Thoracic aorta (tissue), 2 donors: ENCODE data around the gene TSFM. TPM values are rescaled to one million over a fixed set of nuclear protein-coding genes. Genes with fewer than 3 reads are reported as not detected.

Experiments used
- ATAC-seq: fragments of 150-250 bp; one replicate; pipeline ENCODE4 v1.8.0; 2017; ENCODE audit warnings: low read depth; ENCODE audit not compliant: insufficient number of reproducible peaks, low FRiP score
- DNase-seq: peaks from one replicate; pipeline ENCODE4 v3.0.0-alpha.2; 2020; ENCODE audit warnings: low spot score
- H3K27ac ChIP-seq, 2 donors: fragments of 200-600 bp; sonication (generic); 1 replicate in 1 of 2; 2 replicates in 1 of 2; pipeline ENCODE4 v1.5.1; 2016; ENCODE audit warnings: mild to moderate bottlenecking in 2 of 2, moderate library complexity in 2 of 2
- H3K27me3 ChIP-seq: fragments of 200-600 bp; sonication (generic); replicated peaks from 2 replicates; pipeline ENCODE4 v1.6.0; 2016; ENCODE audit warnings: mild to moderate bottlenecking; ENCODE audit not compliant: insufficient read depth
- H3K36me3 ChIP-seq: fragments of 200-600 bp; sonication (generic); one replicate; pipeline ENCODE4 v1.5.1; 2016
- H3K4me1 ChIP-seq, 2 donors: fragments of 200-600 bp; sonication (generic); 1 replicate in 1 of 2; 2 replicates in 1 of 2; pipeline versions ENCODE4 v1.5.1 to v1.6.0; 2016; ENCODE audit warnings: low read depth in 2 of 2, mild to moderate bottlenecking in 1 of 2; ENCODE audit not compliant: control insufficient read depth in 1 of 2
- H3K4me3 ChIP-seq: fragments of 200-600 bp; sonication (generic); 2 replicates; pipeline ENCODE4 v1.5.1; 2016; ENCODE audit warnings: mild to moderate bottlenecking
- H3K9me3 ChIP-seq: fragments of 200-600 bp; sonication (generic); 2 replicates; pipeline ENCODE4 v1.5.1; 2016
- total RNA-seq, 2 donors: library from RNA; depleted of rRNA; stranded (reverse); fragments of >200 nt; gene quantifications; one replicate each; pipeline versions ENCODE4 v1.1.0 to v1.2.3, GENCODE V29; 2016
- TF ChIP-seq, protein P1 (sequence below): fragments of 200-600 bp; sonication (generic); IDR thresholded peaks from one replicate; pipeline ENCODE4 v1.5.1; 2019; ENCODE audit warnings: antibody characterized with exemption

TSFM gene
- total RNA-seq, 2 donors from 2014 or later: 15.4 to 19.3 TPM

DNA sequence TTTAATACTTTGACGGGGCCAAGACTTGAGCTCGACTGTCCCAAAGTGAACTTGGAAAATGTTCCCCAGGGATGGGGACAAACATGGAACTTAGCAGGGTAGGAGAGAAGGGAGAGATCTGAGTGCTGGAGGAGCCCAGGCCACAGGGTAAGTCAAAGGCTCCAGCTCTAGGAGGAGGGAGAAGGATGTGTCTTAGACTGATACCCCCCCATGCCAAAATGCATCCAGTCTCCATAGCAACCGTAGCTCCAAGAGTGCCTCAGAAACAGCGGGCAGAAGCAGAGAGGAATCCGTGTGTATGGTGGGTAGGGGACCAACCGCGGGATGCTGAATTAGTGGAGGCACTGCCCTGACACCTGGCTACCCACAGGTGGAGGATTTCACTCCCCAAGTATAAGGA lies 43.2 kb upstream of the TSFM start:
- no peaks in the 10 kb centered on the region for H3K36me3 ChIP-seq
- no peak overlapping the region for H3K27ac ChIP-seq
- no peaks in the 10 kb centered on the region for H3K9me3 ChIP-seq
- peaks cover 21% of the 10 kb centered on the region for H3K27me3 ChIP-seq
- DNase-seq: no peak
- H3K4me3 ChIP-seq: no peak overlapping the region
- H3K4me1 ChIP-seq: peaks cover 28 to 34% of the 10 kb centered on the region in 2 donors
- ATAC-seq: no peak
- TF ChIP-seq, protein P1, sequence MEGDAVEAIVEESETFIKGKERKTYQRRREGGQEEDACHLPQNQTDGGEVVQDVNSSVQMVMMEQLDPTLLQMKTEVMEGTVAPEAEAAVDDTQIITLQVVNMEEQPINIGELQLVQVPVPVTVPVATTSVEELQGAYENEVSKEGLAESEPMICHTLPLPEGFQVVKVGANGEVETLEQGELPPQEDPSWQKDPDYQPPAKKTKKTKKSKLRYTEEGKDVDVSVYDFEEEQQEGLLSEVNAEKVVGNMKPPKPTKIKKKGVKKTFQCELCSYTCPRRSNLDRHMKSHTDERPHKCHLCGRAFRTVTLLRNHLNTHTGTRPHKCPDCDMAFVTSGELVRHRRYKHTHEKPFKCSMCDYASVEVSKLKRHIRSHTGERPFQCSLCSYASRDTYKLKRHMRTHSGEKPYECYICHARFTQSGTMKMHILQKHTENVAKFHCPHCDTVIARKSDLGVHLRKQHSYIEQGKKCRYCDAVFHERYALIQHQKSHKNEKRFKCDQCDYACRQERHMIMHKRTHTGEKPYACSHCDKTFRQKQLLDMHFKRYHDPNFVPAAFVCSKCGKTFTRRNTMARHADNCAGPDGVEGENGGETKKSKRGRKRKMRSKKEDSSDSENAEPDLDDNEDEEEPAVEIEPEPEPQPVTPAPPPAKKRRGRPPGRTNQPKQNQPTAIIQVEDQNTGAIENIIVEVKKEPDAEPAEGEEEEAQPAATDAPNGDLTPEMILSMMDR: no peak

DNA sequence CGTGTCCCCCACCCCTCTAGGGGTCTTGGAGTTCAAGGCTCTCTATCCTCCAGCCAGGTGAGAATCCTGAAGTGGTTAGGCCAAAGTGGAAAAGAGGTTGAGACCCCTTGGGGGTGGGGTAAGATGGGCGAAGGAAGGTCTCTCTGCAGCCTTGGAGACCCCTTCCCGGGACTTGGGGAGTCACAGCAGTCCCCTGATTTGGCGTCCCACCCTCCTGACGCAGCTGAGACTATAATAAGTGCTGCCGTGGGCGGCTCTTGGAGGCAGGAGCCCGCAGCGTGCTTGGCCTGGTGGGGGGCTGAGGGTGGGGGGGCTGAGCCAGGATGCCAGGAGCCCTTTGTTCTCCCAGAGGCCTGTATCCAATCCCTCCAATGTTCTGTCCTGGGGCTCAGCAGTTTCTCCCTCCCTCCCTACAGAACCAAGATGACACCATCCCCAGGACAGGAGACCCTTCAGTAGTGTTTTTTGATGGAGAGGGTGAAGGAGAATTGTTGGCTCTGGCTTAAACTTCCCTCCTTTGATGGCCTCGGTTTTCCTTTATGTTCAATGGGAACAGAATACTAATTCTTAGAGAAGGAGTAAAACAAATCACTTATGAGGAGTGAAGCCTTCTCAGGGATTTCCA lies 42.6 kb upstream of the TSFM start:
- peaks cover 21% of the 10 kb centered on the region for H3K27me3 ChIP-seq
- ATAC-seq: no peak
- H3K4me1 ChIP-seq: peaks cover 28 to 34% of the 10 kb centered on the region in 2 donors

DNA sequence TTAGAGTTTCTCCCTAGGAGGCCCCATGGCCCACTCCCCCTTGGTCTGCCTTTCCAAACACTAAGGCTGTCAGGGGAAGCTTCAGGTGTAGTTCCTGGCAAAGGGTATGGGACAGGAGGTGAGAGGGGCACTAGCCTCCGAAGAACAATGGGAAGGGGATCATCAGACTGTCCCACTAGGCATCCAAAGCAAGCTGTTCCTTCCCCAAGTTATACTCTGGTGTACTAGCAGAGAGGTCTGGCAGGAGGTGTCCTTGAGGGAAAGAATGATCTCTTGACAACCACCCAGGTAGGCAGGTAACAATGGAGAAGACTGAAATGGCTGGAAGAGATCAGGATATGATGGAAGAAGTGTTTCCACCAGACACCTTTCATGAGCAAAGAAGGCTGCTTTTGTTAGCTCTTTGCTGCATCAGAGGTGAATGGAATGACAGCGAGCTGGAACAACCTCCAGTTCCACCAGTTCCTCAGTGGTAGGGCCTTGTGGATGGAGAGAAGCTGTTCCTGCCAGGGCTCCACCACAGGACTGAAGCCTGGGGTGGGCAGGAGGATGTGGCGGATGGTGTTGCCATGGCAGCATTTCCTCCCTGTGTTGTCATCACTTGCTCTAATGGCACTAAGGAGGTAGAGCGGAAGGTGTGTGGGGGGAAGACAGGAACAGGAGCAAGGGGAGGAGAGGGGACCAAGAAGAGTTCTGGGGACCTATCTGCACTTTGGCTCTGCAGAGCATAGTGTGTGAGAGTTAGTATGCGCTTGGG lies 41.8 kb upstream of the TSFM start:
- Histone ChIP-seq H3K4me3 (no peak overlapping the region), H3K4me1 (peaks cover 31 to 34% of the 10 kb centered on the region in 2 donors)

More for the DNA sequence above, 42.6 kb upstream of the TSFM start:
- no peak overlapping the region for H3K4me3 ChIP-seq
- TF ChIP-seq, protein P1: no peak
- no peak overlapping the region for H3K27ac ChIP-seq
- DNase-seq: no peak
- H3K9me3 ChIP-seq: no peaks in the 10 kb centered on the region
- no peaks in the 10 kb centered on the region for H3K36me3 ChIP-seq

DNA sequence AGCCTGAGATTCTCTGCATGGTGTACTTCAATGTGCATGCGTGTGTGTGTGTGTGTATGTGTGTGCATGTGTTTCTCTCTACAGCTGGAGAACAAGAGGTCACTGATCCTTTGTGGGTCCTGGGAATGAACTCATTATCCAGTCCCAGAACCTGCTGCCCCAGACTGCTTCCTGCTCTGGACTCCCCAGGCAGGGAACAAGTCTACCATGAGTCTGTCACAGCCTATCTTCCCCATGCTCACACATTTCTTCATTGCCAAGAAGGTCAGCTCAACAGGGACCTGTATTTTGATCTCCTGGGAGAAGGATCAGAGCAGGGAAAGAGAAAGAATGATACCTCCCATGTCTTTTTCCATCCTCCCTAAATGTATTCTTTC lies 41.2 kb upstream of the TSFM start:
- ATAC-seq: no peak
- TF ChIP-seq, protein P1: no peak
- Histone ChIP-seq H3K4me1 (peaks cover 25 to 30% of the 10 kb centered on the region in 2 donors), H3K27me3 (peaks cover 14% of the 10 kb centered on the region), H3K9me3 (no peaks in the 10 kb centered on the region), H3K27ac (no peak overlapping the region), H3K36me3 (no peaks in the 10 kb centered on the region), H3K4me3 (peak overlapping the region; percentile 55)
- DNase-seq: no peak

More for the DNA sequence above, 41.8 kb upstream of the TSFM start:
- TF ChIP-seq, protein P1: no peak
- H3K36me3 ChIP-seq: no peaks in the 10 kb centered on the region
- no peaks in the 10 kb centered on the region for H3K9me3 ChIP-seq
- H3K27me3 ChIP-seq: peaks cover 19% of the 10 kb centered on the region
- ATAC-seq: no peak
- DNase-seq: no peak
- no peak overlapping the region for H3K27ac ChIP-seq

DNA sequence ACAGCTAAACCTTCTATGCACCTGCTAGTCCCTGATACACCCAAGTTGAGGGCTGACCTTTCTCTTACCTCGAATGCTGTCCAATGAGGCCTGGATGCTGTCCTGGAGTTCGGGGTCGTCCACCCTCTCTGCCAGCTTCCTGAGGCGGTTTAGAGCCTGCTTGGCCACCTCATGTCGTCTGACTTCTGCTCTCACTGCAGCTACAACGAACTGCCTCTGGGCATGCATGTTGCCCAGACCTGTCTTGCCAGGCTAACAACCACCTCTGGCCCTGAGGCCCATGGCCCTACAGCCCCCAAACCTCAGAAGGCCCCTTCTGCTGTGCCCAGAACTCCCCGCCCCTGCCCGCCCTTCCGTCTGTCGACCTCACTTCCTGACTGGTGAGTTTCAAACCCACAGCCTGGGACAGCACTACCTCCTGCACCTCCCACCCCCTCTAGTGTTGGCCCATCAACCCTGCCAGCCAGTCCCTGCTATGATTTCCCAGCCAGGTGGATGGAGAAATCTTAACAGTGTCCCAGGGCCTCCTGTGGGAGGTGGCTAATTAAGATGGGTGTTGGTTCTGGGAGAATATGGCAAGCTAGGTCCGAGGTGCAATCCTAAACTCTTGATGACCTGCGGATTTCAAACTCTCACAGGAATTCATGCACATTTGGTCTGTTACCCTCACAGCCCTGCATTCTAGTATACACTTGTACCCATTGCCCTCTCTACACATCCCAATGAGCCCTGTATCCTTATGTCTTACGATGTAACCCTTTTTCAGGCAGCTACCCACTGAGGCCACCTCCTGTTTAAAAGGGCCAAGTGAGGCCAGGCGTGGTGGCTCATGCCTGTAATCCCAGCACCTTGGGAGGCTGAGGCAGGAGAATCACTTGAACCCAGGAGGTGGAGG lies 40.5 kb upstream of the TSFM start:
- ATAC-seq: no peak
- TF ChIP-seq, protein P1: no peak
- Histone ChIP-seq H3K27me3 (peaks cover 8% of the 10 kb centered on the region), H3K36me3 (peaks cover 3% of the 10 kb centered on the region), H3K27ac (no peak overlapping the region), H3K4me3 (peak overlapping the region; percentile 55), H3K9me3 (no peaks in the 10 kb centered on the region), H3K4me1 (peaks cover 21 to 23% of the 10 kb centered on the region in 2 donors)
- DNase-seq: no peak
